GM19463 (cell line): Measurements from ENCODE around the gene ELAPOR1.

Experiments
- ATAC-seq: cut with Tn5 transposase; IDR thresholded peaks from one replicate; pipeline ENCODE4 v1.9.1; 2021; ENCODE audit warnings: mild to moderate bottlenecking, moderate library complexity; ENCODE audit not compliant: unreplicated experiment

Gene ELAPOR1

GRCh38 chr1:109095631-109096030, 18.3 kb upstream of the ELAPOR1 start:
- no peak for ATAC-seq

- ATAC-seq, result no peak
Measured at GRCh38 chr1:109096120-109096519, 17.8 kb upstream of the ELAPOR1 start.

- peak; percentile 86 for ATAC-seq
Measured at GRCh38 chr1:109099938-109100773, 13.8 kb upstream of the ELAPOR1 start.

- no peak for ATAC-seq
Measured at GRCh38 chr1:109104364-109105151, 9.4 kb upstream of the ELAPOR1 start.

GRCh38 chr1:109105881-109106280, 8.0 kb upstream of the ELAPOR1 start:
- ATAC-seq, result no peak

- no peak for ATAC-seq
Measured at GRCh38 chr1:109107785-109108184, 6.1 kb upstream of the ELAPOR1 start.

GRCh38 chr1:109109906-109110305, 4.0 kb upstream of the ELAPOR1 start:
- ATAC-seq, result no peak

GRCh38 chr1:109111386-109112055, 2.4 kb upstream of the ELAPOR1 start:
- no peak for ATAC-seq

- ATAC-seq, result peak; percentile 38
Measured at GRCh38 chr1:109112056-109112651, 1.8 kb upstream of the ELAPOR1 start.

- ATAC-seq, result peak; percentile 46
Measured at GRCh38 chr1:109112652-109113285, 1.1 kb upstream of the ELAPOR1 start.

GRCh38 chr1:109114342-109114674, 393 bp downstream of the ELAPOR1 start:
- ATAC-seq, result no peak

GRCh38 chr1:109115685-109116084, 1.8 kb downstream of the ELAPOR1 start:
- no peak for ATAC-seq

- ATAC-seq, result no peak
Measured at GRCh38 chr1:109116286-109116685, 2.4 kb downstream of the ELAPOR1 start.

- no peak for ATAC-seq
Measured at GRCh38 chr1:109118089-109118488, 4.2 kb downstream of the ELAPOR1 start.

- no peak for ATAC-seq
Measured at GRCh38 chr1:109120356-109120755, 6.4 kb downstream of the ELAPOR1 start.

- no peak for ATAC-seq
Measured at GRCh38 chr1:109131059-109131458, 17.1 kb downstream of the ELAPOR1 start.

GRCh38 chr1:109131800-109132199, 17.9 kb downstream of the ELAPOR1 start:
- no peak for ATAC-seq

- ATAC-seq, result no peak
Measured at GRCh38 chr1:109133002-109133706, 19.2 kb downstream of the ELAPOR1 start.

GRCh38 chr1:109133815-109134214, 19.9 kb downstream of the ELAPOR1 start:
- peak; percentile 75 for ATAC-seq

GRCh38 chr1:109134423-109134822, 20.5 kb downstream of the ELAPOR1 start:
- ATAC-seq, result peak; percentile 49
